Sigmoid colon (tissue), 7 donors: ENCODE measurements around the gene DYSF. TPM values are rescaled to one million over a fixed set of nuclear protein-coding genes. Genes with fewer than 3 reads are reported as not detected.

ENCODE experiments used
- DNase-seq: peaks from one replicate; pipeline ENCODE4 v3.0.0-alpha.2; 2019
- H3K27ac ChIP-seq, 4 donors: fragments of 200-600 bp; sonication (generic); one replicate each; pipeline ENCODE4 v1.5.1; 2016 to 2019; ENCODE audit warnings: mild to moderate bottlenecking in 1 of 4
- H3K27me3 ChIP-seq, 3 donors: fragments of 200-600 bp; sonication (generic); one replicate each; pipeline ENCODE4 v1.5.1; 2019; ENCODE audit warnings: mild to moderate bottlenecking in 1 of 3
- H3K36me3 ChIP-seq, 4 donors: fragments of 200-600 bp; sonication (generic); one replicate each; pipeline ENCODE4 v1.5.1; 2016 to 2019
- H3K4me1 ChIP-seq, 4 donors: fragments of 200-600 bp; sonication (generic); one replicate each; pipeline ENCODE4 v1.5.1; 2017 to 2019
- H3K4me3 ChIP-seq, 4 donors: fragments of 200-600 bp; sonication (generic); one replicate each; pipeline ENCODE4 v1.5.1; 2017 to 2019; ENCODE audit warnings: mild to moderate bottlenecking in 2 of 4, moderate library complexity in 1 of 4
- H3K9me3 ChIP-seq, 4 donors: fragments of 200-600 bp in 3 of 4; sonication (generic) in 3 of 4; one replicate each; pipeline versions ENCODE4 v1.5.1 to v1.6.1; 2013 to 2019
- EP300 ChIP-seq, 4 donors: sonication (generic); formaldehyde crosslinking; IDR thresholded peaks; one replicate each; pipeline ENCODE4 v1.6.1; 2017; ENCODE audit warnings: antibody characterized with exemption in 4 of 4
- POLR2A ChIP-seq, 2 donors: fragments of 450-650 bp; IDR thresholded peaks; one replicate each; pipeline ENCODE4 v1.6.1; 2016; ENCODE audit warnings: antibody characterized with exemption in 2 of 2, mild to moderate bottlenecking in 2 of 2, moderate library complexity in 2 of 2
- POLR2AphosphoS5 ChIP-seq, 4 donors: sonication (generic); formaldehyde crosslinking; IDR thresholded peaks; one replicate each; pipeline ENCODE4 v1.6.1; 2017; ENCODE audit warnings: antibody characterized with exemption in 4 of 4
- WGBS, 2 donors: extraction: QIAGEN DNeasy Blood & Tissue Kit; methylation state at CpG; one replicate each; pipeline ENCODE4 v1.1.7; 2013; 5-methylcytosine and 5-hydroxymethylcytosine counted together
- intact Hi-C: fragments of 100-400 bp; cut with DNase I; formaldehyde crosslinking; loops from one replicate; pipeline ENCODE4 v1.15.1; 2023
- polyA plus RNA-seq, 3 donors: library from polyadenylated mRNA; stranded (reverse); fragments of 200-250 nt; gene quantifications; one replicate each; pipeline ENCODE4 v1.2.3, GENCODE V29; 2013
- total RNA-seq, 4 donors: library from RNA; depleted of rRNA; stranded (reverse); fragments of >200 nt; gene quantifications; one replicate each; pipeline ENCODE4 v1.1.0, GENCODE V29; 2016
- TF ChIP-seq, protein P1 (sequence below), 4 experiments: fragments of 450-650 bp in 3 of 4; fragments of 200-600 bp in 1 of 4; IDR thresholded peaks; one replicate each; pipeline ENCODE4 v1.5.1; 2016 to 2019; ENCODE audit warnings: antibody characterized with exemption in 4 of 4, mild to moderate bottlenecking in 3 of 4, moderate library complexity in 2 of 4
- donor health status: healthy with polysubstance abuse.
- donor health status: Bipolar disorder and iron deficiency.
- donor health status: healthy.

DYSF gene
- total and polyA plus RNA-seq, 7 donors: 1.6 to 49.6 (median 12.5) TPM

GRCh38 chr2:71521436-71521950, 68.1 kb downstream of the DYSF start:
- Histone ChIP-seq H3K4me1 (no peaks in the 10 kb centered on the region), H3K27me3 (no peaks in the 10 kb centered on the region), H3K27ac (no peak overlapping the region), H3K36me3 (peaks cover 0 to 56% (median 12%) of the 10 kb centered on the region in 4 donors), H3K4me3 (no peak overlapping the region), H3K9me3 (no peaks in the 10 kb centered on the region)
- intact Hi-C loops: no loop called here
- TF ChIP-seq POLR2AphosphoS5 (IDR thresholded peaks at IDR 0.05) (no peak), EP300 (IDR thresholded peaks at IDR 0.05) (no peak), POLR2A (IDR thresholded peaks at IDR 0.05) (no peak)
- TF ChIP-seq, protein P1, sequence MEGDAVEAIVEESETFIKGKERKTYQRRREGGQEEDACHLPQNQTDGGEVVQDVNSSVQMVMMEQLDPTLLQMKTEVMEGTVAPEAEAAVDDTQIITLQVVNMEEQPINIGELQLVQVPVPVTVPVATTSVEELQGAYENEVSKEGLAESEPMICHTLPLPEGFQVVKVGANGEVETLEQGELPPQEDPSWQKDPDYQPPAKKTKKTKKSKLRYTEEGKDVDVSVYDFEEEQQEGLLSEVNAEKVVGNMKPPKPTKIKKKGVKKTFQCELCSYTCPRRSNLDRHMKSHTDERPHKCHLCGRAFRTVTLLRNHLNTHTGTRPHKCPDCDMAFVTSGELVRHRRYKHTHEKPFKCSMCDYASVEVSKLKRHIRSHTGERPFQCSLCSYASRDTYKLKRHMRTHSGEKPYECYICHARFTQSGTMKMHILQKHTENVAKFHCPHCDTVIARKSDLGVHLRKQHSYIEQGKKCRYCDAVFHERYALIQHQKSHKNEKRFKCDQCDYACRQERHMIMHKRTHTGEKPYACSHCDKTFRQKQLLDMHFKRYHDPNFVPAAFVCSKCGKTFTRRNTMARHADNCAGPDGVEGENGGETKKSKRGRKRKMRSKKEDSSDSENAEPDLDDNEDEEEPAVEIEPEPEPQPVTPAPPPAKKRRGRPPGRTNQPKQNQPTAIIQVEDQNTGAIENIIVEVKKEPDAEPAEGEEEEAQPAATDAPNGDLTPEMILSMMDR (IDR thresholded peaks at IDR 0.05): no peak
- DNase-seq: peak; percentile 52
- 86 to 88% methylated on average over 8 of the region's 8 CpGs for WGBS, 2 donors

- Histone ChIP-seq H3K9me3 (no peaks in the 10 kb centered on the region), H3K27me3 (no peaks in the 10 kb centered on the region), H3K36me3 (peaks cover 0 to 62% (median 10%) of the 10 kb centered on the region in 4 donors), H3K4me1 (no peaks in the 10 kb centered on the region), H3K27ac (no peak overlapping the region), H3K4me3 (no peak overlapping the region)
- 68 to 81% methylated on average over 6 of the region's 6 CpGs for WGBS, 2 donors
- TF ChIP-seq POLR2AphosphoS5 (IDR thresholded peaks at IDR 0.05): no peak
- TF ChIP-seq EP300 (IDR thresholded peaks at IDR 0.05): no peak
- TF ChIP-seq, protein P1 (IDR thresholded peaks at IDR 0.05): no peak
- no peak for TF ChIP-seq POLR2A (IDR thresholded peaks at IDR 0.05)
- peak; percentile 18 for DNase-seq
- intact Hi-C loops: no loop called here
Measured at GRCh38 chr2:71524476-71524875, 71.1 kb downstream of the DYSF start.

- Histone ChIP-seq H3K36me3 (peaks cover 0 to 52% (median 10%) of the 10 kb centered on the region in 4 donors), H3K27me3 (no peaks in the 10 kb centered on the region), H3K9me3 (no peaks in the 10 kb centered on the region), H3K4me3 (no peak overlapping the region), H3K4me1 (no peaks in the 10 kb centered on the region), H3K27ac (no peak overlapping the region)
- intact Hi-C loops: no loop called here
- whole genome bisulfite sequencing, 2 donors: 91 to 92% methylated on average over 17 of the region's 17 CpGs
- TF ChIP-seq, protein P1 (IDR thresholded peaks at IDR 0.05): no peak
- TF ChIP-seq EP300 (IDR thresholded peaks at IDR 0.05) (no peak), POLR2AphosphoS5 (IDR thresholded peaks at IDR 0.05) (no peak), POLR2A (IDR thresholded peaks at IDR 0.05) (no peak)
- no peak for DNase-seq
Measured at GRCh38 chr2:71526141-71526540, 72.8 kb downstream of the DYSF start.

DNA sequence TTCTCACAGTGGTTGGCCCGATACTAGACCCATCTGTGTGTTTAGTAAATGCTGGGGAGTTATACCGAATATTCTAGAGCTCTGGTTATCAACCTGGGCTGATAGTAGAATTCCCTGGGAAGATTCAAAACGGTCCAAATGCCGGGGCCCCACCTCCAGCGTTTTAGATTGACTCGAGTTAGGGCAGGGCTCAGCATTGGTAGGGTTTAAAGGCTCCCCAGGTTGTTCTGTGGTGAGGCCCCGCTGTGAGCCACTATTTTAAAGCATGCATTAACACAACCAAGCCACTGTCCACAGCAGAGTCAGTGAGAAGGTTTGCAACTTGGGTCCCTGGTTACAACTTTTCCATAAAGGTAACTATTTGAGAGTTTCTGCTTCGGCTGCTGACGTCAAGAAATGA, 73.6 kb downstream of the DYSF start:
- Histone ChIP-seq H3K27me3 (no peaks in the 10 kb centered on the region), H3K4me3 (no peak overlapping the region), H3K36me3 (peaks cover 0 to 44% (median 8%) of the 10 kb centered on the region in 4 donors), H3K4me1 (no peaks in the 10 kb centered on the region), H3K9me3 (no peaks in the 10 kb centered on the region), H3K27ac (no peak overlapping the region)
- peak; percentile 18 for DNase-seq
- intact Hi-C loops: no loop called here
- TF ChIP-seq EP300 (IDR thresholded peaks at IDR 0.05): no peak
- no peak for TF ChIP-seq POLR2A (IDR thresholded peaks at IDR 0.05)
- no peak for TF ChIP-seq POLR2AphosphoS5 (IDR thresholded peaks at IDR 0.05)
- TF ChIP-seq, protein P1 (IDR thresholded peaks at IDR 0.05): no peak
- 80 to 84% methylated on average over 9 of the region's 9 CpGs for WGBS, 2 donors

- 83 to 87% methylated on average over 10 of the region's 10 CpGs for WGBS, 2 donors
Measured at GRCh38 chr2:71528131-71528591, 74.8 kb downstream of the DYSF start.

More at GRCh38 chr2:71528131-71528591, 74.8 kb downstream of the DYSF start:
- intact Hi-C loops: no loop called here
- DNase-seq: peak; percentile 44
- H3K4me3 ChIP-seq: no peak overlapping the region
- H3K27me3 ChIP-seq: no peaks in the 10 kb centered on the region
- H3K9me3 ChIP-seq: no peaks in the 10 kb centered on the region
- H3K27ac ChIP-seq: no peak overlapping the region
- no peaks in the 10 kb centered on the region for H3K4me1 ChIP-seq
- TF ChIP-seq, protein P1 (IDR thresholded peaks at IDR 0.05): no peak
- TF ChIP-seq EP300 (IDR thresholded peaks at IDR 0.05) (no peak), POLR2A (IDR thresholded peaks at IDR 0.05) (no peak)
- peaks cover 0 to 34% (median 8%) of the 10 kb centered on the region in 4 donors for H3K36me3 ChIP-seq
